ENCODE measurements around the gene PTPRC.

- TF ChIP-seq EZH2 (IDR thresholded peaks at IDR 0.05; ENCODE audit: borderline replicate concordance, low read depth, low read length, poor library complexity, severe bottlenecking) (no peak), CTCF (conservative IDR thresholded peaks at IDR 0.05; ENCODE audit: low read depth, low read length) (no peak)
These were observed 48.4 kb upstream of the PTPRC start for GRCh38 chr1:198590454-198590853.

Data from A673 (cell line).